ENCODE data around the gene SMC6. TPM values are rescaled to one million over a fixed set of nuclear protein-coding genes. Genes with fewer than 3 reads are reported as not detected.

SMC6 gene
- total and polyA plus RNA-seq, 12 donors: 4.2 to 18.6 (median 7.6) TPM

GRCh38 chr2:17643031-17643615 is 110.5 kb downstream of the SMC6 start:
- Histone ChIP-seq H3K27ac (peak overlapping the region in 4 of 5 donors; percentile 2 to 80 (median 68)), H3K27me3 (no peaks in the 10 kb centered on the region), H3K4me1 (replicated peaks in 1 of 2) (peaks cover 11 to 21% of the 10 kb centered on the region in 2 donors), H3K9me3 (replicated peaks in 1 of 3) (no peaks in the 10 kb centered on the region), H3K36me3 (replicated peaks in 1 of 2) (no peaks in the 10 kb centered on the region), H3K4me3 (no peak overlapping the region)
- WGBS, 4 donors: 32 to 44% (median 39%) methylated on average over 4 to 6 of the region's 6 CpGs
- peak; percentile 62 to 88 (median 79) for DNase-seq
- TF ChIP-seq POLR2A (IDR thresholded peaks at IDR 0.05): peak in 1 of 2 donors; percentile 33
- TF ChIP-seq CTCF (IDR thresholded peaks at IDR 0.05): no peak
- intact Hi-C loops (cut with DNase I): no loop called here

DNA sequence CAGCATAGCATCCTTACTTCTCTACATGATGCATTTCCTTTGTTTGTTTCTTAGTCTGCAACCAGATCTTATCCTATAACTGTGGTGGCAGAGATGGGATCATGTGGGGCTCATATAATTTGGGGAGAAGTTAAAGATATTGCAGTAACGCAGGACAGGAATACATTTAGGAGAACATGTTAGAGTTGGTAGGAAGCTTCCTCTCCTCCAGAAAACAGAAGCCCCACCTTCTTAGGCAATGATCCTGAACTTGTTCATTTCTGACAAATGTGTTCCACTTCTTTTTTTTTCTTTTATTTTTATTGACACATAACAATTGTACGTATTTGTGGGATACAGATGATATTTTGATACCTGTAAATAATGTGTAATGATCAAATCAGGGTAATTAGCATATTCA is 113.2 kb downstream of the SMC6 start:
- intact Hi-C loops (cut with DNase I): no loop called here
- Histone ChIP-seq H3K4me3 (no peak overlapping the region), H3K4me1 (replicated peaks in 1 of 2) (peaks cover 6 to 15% of the 10 kb centered on the region in 2 donors), H3K27ac (no peak overlapping the region), H3K27me3 (no peaks in the 10 kb centered on the region), H3K9me3 (replicated peaks in 1 of 3) (no peaks in the 10 kb centered on the region), H3K36me3 (replicated peaks in 1 of 2) (no peaks in the 10 kb centered on the region)
- DNase-seq: no peak
- no peak for TF ChIP-seq CTCF (IDR thresholded peaks at IDR 0.05)
- no peak for TF ChIP-seq POLR2A (IDR thresholded peaks at IDR 0.05)
- WGBS, 4 donors: 84 to 96% (median 91%) methylated on average over 2 of the region's 2 CpGs

DNA sequence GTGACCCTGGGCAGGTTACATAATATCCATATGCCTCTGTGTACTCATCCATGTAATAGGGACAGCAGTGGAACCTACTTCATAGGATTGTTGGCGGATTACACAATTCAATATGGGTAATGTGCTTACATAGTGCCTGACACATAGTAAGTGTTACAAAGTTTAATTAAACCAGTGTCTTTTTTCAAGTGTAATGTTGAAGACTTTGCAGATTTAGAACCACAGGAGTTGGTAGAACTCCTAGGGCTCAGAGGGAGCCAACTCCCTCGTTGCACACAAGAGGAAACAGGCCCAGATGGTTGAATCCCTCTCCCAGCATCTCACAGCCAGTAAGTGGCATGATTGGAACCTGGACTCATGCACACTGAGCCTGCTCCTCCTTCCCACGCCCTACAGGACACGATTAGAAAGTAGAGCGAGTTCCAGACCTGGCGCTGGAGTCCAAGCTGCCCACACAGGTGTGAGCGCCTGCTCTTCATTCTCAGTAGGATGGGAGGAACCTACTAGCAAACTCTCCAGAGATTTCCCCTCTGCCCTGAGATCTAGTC is 115.3 kb downstream of the SMC6 start:
- Histone ChIP-seq H3K4me1 (replicated peaks in 1 of 2) (peaks cover 0 to 5% of the 10 kb centered on the region in 2 donors), H3K4me3 (no peak overlapping the region), H3K27ac (peak overlapping the region in 2 of 5 donors; percentile 28 to 40), H3K9me3 (replicated peaks in 1 of 3) (no peaks in the 10 kb centered on the region), H3K36me3 (replicated peaks in 1 of 2) (no peaks in the 10 kb centered on the region), H3K27me3 (no peaks in the 10 kb centered on the region)
- TF ChIP-seq CTCF (IDR thresholded peaks at IDR 0.05) (no peak), POLR2A (IDR thresholded peaks at IDR 0.05) (no peak)
- DNase-seq: no peak
- 84 to 93% (median 92%) methylated on average over 7 of the region's 7 CpGs for WGBS, 4 donors
- intact Hi-C loops (cut with DNase I): no loop called here

GRCh38 chr2:17637131-17637906 is 116.3 kb downstream of the SMC6 start:
- Histone ChIP-seq H3K27me3 (no peaks in the 10 kb centered on the region), H3K4me3 (no peak overlapping the region), H3K36me3 (replicated peaks in 1 of 2) (no peaks in the 10 kb centered on the region), H3K27ac (peak overlapping the region in 2 of 5 donors; percentile 28 to 61), H3K9me3 (replicated peaks in 1 of 3) (no peaks in the 10 kb centered on the region), H3K4me1 (replicated peaks in 1 of 2) (no peaks in the 10 kb centered on the region)
- TF ChIP-seq CTCF (IDR thresholded peaks at IDR 0.05) (no peak), POLR2A (IDR thresholded peaks at IDR 0.05) (no peak)
- 37 to 59% (median 52%) methylated on average over 3 to 8 of the region's 8 CpGs for WGBS, 4 donors
- DNase-seq: peak in 1 of 7 donors; percentile 31
- intact Hi-C loops (cut with DNase I): no loop called here

Measured in adrenal gland (tissue), 12 donors.